Nephron progenitor cell (in vitro differentiated cells): ENCODE data around the gene CLEC11A.
A peak's percentile ranks its signal among the peaks of the same experiment; 100 is the strongest.

Experiments used
- DNase-seq: peaks from one replicate; pipeline ENCODE4 v3.0.0; 2021
- H3K27ac Mint-ChIP-seq: 2 replicates; pipeline ENCODE4 v1.8.0; 2021; ENCODE audit warnings: mild to moderate bottlenecking, moderate library complexity, mixed read lengths
- H3K27me3 Mint-ChIP-seq: 2 replicates; pipeline ENCODE4 v1.8.0; 2021; ENCODE audit warnings: mild to moderate bottlenecking, low read depth, mixed read lengths; ENCODE audit not compliant: poor library complexity
- H3K36me3 Mint-ChIP-seq: 2 replicates; pipeline ENCODE4 v1.8.0; 2021; ENCODE audit warnings: low read depth, mixed read lengths
- H3K4me1 Mint-ChIP-seq: 2 replicates; pipeline ENCODE4 v1.8.0; 2021; ENCODE audit warnings: mixed read lengths
- H3K4me3 Mint-ChIP-seq: 2 replicates; pipeline ENCODE4 v1.8.0; 2021; ENCODE audit warnings: mild to moderate bottlenecking, moderate library complexity, mixed read lengths
- H3K9me3 Mint-ChIP-seq: 2 replicates; pipeline ENCODE4 v1.8.0; 2021; ENCODE audit warnings: mild to moderate bottlenecking, moderate library complexity, mixed read lengths
- TF ChIP-seq, protein P1 (sequence below): fragments of 200-600 bp; sonication (generic); IDR thresholded peaks from 2 replicates; pipeline ENCODE4 v1.5.0; 2021; ENCODE audit warnings: antibody characterized with exemption

Gene CLEC11A

DNA sequence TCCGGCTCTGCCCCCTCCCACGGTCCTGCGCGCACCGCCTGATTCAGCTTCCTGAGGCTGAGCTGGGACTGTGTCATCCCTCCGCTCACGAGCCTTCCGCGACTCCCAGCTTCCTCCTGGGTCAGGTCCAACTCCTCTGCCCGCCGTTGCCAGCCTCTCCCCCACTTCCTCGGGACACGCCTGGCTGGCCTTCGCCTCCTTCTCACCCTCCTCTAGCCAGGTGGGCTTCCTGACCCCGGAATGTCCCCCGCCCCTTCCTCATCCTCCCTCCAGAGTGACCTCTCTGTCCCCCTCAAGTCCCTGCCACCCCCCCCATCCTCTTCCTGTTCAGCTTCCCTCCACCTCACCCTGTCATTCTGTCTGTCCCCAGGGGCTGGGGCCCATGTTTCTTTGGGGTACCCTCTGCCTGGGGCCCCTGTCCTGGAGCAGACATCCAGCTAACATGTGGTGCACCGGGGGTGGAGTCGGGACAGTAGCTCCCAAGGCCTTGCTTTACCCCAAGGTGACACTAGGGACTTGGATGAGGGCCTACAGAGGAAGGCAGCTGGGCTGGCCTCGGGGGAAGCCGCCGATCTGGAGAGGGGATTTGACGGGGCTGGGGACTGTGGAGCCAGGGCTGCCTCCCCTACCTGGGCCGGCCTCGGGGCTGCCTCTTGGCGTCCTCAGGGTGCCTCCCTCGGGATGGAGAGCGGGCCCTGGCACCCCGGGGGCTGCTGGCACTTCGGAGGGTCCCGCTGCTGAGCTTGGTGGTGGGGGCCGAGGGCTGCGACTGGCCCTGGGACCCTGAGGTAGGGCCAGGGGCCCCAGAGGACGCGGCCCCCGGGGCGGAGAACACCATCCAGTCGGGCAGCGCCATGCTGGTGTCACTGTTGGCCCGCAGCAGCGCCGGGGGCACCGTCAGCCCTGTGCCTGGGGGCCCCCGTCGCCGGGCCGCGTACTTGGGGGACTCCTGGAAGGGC lies 20.0 kb upstream of the CLEC11A start:
- Mint-ChIP-seq H3K36me3 (peaks cover 5% of the 10 kb centered on the region), H3K4me3 (no peak overlapping the region), H3K4me1 (peaks cover 21% of the 10 kb centered on the region), H3K27me3 (peaks cover 68% of the 10 kb centered on the region), H3K9me3 (no peaks in the 10 kb centered on the region), H3K27ac (no peak overlapping the region)
- DNase-seq: no peak
- TF ChIP-seq, protein P1, sequence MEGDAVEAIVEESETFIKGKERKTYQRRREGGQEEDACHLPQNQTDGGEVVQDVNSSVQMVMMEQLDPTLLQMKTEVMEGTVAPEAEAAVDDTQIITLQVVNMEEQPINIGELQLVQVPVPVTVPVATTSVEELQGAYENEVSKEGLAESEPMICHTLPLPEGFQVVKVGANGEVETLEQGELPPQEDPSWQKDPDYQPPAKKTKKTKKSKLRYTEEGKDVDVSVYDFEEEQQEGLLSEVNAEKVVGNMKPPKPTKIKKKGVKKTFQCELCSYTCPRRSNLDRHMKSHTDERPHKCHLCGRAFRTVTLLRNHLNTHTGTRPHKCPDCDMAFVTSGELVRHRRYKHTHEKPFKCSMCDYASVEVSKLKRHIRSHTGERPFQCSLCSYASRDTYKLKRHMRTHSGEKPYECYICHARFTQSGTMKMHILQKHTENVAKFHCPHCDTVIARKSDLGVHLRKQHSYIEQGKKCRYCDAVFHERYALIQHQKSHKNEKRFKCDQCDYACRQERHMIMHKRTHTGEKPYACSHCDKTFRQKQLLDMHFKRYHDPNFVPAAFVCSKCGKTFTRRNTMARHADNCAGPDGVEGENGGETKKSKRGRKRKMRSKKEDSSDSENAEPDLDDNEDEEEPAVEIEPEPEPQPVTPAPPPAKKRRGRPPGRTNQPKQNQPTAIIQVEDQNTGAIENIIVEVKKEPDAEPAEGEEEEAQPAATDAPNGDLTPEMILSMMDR: no peak

DNA sequence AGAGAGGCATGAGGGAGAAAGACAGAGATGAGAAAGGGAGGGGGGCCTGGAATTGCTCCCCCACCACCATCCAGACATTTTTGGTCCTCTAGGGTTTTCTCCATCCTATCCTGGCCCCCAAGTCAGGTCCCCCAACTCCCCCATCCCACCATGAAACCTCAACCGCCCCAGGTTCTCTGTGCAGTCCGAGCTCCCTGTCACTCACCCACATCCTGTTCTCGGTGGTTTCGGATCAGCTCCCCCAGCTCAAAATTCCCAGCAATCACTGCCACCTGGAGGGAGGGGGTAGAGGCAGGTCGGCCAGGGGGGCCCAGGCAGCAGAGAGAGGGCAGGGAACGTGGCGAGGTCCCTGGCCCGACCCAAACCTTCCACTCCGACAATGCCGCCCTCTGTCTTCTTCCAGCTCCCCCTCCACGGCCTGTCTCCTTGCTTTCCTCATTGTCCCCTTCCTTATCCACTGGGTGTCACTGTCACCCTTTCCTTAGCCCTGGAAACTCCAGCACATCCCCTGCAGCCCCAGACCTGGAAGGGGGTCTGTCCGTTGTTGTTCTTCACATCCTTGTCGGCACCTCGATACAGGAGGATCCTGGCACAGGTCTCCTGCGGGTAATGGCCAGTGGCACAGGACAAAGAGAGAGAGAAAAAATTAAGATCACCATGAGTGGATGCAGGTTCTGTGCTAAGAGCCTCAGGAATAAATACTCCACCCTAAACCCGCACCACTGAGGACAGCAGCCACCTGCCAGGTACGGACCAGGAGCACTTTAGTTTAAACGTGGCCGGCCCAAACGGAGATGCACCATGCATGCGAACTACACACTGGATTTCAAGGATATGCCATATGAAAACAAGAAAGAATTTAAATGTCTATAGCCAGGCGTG lies 19.0 kb upstream of the CLEC11A start:
- TF ChIP-seq, protein P1: peak; percentile 28
- Mint-ChIP-seq H3K9me3 (no peaks in the 10 kb centered on the region), H3K36me3 (peaks cover 10% of the 10 kb centered on the region), H3K27me3 (peaks cover 60% of the 10 kb centered on the region), H3K4me3 (no peak overlapping the region), H3K27ac (no peak overlapping the region), H3K4me1 (peaks cover 21% of the 10 kb centered on the region)
- DNase-seq: no peak

DNA sequence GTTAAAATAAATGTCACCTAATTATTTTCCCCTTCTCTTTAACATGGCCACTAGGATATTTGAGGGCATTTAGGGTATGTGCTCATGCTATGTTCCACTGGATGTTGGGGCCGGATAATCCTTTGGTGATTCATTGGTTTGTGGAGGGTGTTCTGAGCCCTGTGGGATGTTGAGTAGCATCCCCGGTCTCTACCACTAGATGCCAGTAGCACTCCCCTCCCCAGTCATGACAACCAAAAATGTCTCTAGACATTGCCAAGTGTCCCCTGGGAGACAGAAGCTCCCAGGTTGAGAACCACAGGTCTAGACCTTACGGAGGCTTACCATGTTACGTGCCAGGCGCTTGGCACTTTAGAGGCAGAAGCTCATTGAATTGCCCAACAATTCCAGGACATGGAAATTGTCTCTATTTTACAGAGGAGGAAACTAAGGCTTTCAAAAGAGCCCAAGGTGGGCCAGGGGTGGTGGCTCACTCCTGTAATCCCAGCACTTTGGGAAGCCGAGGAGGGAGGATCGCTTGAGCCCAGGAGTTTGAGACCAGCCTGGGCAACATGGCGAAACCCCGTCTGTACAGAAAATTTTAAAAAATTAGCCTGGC lies 17.6 kb upstream of the CLEC11A start:
- Mint-ChIP-seq H3K4me3 (no peak overlapping the region), H3K27me3 (peaks cover 46% of the 10 kb centered on the region), H3K36me3 (peaks cover 8% of the 10 kb centered on the region), H3K9me3 (no peaks in the 10 kb centered on the region), H3K27ac (no peak overlapping the region), H3K4me1 (peaks cover 21% of the 10 kb centered on the region)
- TF ChIP-seq, protein P1: peak; percentile 74
- peak; percentile 53 for DNase-seq

DNA sequence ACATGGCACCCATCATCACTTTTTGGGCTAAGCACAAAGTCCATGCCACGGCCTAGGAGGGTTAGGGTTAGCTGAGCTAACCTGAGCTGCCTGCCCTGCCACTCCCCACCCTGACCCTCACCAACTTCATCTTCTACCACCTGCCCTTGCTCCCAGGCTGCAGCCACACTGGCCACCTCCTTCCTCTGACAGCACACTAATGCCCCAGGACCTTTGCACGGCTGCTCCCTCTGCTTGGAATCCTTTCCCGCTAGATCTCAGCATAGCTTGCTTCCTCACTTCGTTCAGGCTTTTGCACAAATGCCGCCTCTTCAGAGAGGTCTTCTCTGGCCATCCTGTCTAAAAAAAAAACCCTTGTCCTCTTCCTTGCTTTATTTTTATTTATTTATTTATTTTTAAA lies 16.8 kb upstream of the CLEC11A start:
- no peak overlapping the region for H3K27ac Mint-ChIP-seq
- TF ChIP-seq, protein P1: no peak
- H3K27me3 Mint-ChIP-seq: peaks cover 43% of the 10 kb centered on the region
- no peak for DNase-seq
- H3K4me3 Mint-ChIP-seq: no peak overlapping the region
- H3K9me3 Mint-ChIP-seq: no peaks in the 10 kb centered on the region
- H3K4me1 Mint-ChIP-seq: peaks cover 21% of the 10 kb centered on the region
- H3K36me3 Mint-ChIP-seq: peaks cover 17% of the 10 kb centered on the region

DNA sequence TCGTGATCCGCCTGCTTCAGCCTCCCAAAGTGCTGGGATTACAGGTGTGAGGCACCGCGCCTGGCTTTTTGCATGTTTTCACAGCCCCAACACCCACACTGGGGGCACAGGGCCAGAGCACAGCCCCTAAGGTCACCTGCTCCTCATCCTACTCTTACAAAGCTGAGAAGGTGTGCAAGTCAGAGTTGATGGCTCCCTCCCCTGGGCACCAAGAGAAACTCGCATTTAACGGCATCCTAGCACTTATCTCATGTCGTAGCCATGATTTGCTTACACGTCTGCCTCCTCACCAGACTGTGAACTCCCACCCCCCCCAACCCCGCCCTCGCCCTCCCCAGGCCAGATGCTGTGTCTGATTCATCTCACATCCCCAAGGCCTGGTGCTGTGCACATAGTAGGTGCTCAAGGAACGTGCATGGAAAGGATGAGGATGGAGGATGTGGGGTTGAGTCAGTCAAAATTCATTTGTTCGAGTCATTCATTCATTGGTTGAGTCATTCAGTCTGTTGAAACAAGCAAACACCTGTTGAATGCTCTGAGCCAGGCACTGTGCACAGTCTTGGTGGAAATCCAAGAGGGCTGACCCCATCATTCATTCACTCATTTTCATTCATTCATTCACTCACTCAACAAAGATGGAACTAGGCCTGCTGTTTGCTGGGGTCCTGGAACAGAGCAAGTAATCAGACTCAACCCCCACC lies 14.8 kb upstream of the CLEC11A start:
- TF ChIP-seq, protein P1: no peak
- no peak for DNase-seq
- no peak overlapping the region for H3K4me3 Mint-ChIP-seq
- peaks cover 12% of the 10 kb centered on the region for H3K4me1 Mint-ChIP-seq
- peak overlapping the region; percentile 12 for H3K27ac Mint-ChIP-seq
- H3K36me3 Mint-ChIP-seq: peaks cover 33% of the 10 kb centered on the region
- H3K27me3 Mint-ChIP-seq: peaks cover 34% of the 10 kb centered on the region
- H3K9me3 Mint-ChIP-seq: no peaks in the 10 kb centered on the region
